ENCODE measurements around the gene CCDC197.

DNA sequence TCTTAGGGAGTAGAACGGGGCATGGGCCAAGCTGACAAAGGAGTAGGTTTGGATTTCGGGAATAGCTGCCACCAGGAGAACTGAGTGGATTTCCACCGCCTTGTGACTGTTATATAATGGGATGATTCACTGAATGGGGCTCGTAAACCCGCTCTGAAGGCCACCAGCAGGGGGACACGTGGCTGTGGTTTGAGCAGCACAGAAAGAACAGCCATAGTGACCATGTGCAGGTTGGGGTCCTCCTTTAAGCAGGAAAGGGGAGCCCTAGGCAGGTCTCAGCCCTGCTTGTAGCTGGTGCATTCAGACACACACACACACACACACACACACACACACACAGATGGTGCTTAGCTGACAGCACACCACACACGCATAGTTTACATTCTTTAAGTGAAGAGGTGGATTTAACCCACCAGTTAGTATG lies 12.1 kb upstream of the CCDC197 start:
- TF ChIP-seq, protein P1, sequence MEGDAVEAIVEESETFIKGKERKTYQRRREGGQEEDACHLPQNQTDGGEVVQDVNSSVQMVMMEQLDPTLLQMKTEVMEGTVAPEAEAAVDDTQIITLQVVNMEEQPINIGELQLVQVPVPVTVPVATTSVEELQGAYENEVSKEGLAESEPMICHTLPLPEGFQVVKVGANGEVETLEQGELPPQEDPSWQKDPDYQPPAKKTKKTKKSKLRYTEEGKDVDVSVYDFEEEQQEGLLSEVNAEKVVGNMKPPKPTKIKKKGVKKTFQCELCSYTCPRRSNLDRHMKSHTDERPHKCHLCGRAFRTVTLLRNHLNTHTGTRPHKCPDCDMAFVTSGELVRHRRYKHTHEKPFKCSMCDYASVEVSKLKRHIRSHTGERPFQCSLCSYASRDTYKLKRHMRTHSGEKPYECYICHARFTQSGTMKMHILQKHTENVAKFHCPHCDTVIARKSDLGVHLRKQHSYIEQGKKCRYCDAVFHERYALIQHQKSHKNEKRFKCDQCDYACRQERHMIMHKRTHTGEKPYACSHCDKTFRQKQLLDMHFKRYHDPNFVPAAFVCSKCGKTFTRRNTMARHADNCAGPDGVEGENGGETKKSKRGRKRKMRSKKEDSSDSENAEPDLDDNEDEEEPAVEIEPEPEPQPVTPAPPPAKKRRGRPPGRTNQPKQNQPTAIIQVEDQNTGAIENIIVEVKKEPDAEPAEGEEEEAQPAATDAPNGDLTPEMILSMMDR (IDR thresholded peaks at IDR 0.05) = no peak
- TF ChIP-seq, protein P2, sequence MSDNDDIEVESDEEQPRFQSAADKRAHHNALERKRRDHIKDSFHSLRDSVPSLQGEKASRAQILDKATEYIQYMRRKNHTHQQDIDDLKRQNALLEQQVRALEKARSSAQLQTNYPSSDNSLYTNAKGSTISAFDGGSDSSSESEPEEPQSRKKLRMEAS (CRISPR knock-in tag; IDR thresholded peaks at IDR 0.05) = peak; percentile 68
- TF ChIP-seq FOXP1 (CRISPR knock-in tag; IDR thresholded peaks at IDR 0.05; ENCODE audit: borderline replicate concordance) (no peak), TEAD4 (CRISPR knock-in tag; IDR thresholded peaks at IDR 0.05) (no peak), ETV6 (CRISPR knock-in tag; IDR thresholded peaks at IDR 0.05) (no peak), ZNF671 (CRISPR knock-in tag; IDR thresholded peaks at IDR 0.05) (no peak), NFATC4 (CRISPR knock-in tag; IDR thresholded peaks at IDR 0.05) (no peak), ESRRA (CRISPR knock-in tag; IDR thresholded peaks at IDR 0.05; ENCODE audit: borderline replicate concordance) (no peak), ZNF423 (CRISPR knock-in tag; IDR thresholded peaks at IDR 0.05) (no peak)
- TF ChIP-seq, protein P3, sequence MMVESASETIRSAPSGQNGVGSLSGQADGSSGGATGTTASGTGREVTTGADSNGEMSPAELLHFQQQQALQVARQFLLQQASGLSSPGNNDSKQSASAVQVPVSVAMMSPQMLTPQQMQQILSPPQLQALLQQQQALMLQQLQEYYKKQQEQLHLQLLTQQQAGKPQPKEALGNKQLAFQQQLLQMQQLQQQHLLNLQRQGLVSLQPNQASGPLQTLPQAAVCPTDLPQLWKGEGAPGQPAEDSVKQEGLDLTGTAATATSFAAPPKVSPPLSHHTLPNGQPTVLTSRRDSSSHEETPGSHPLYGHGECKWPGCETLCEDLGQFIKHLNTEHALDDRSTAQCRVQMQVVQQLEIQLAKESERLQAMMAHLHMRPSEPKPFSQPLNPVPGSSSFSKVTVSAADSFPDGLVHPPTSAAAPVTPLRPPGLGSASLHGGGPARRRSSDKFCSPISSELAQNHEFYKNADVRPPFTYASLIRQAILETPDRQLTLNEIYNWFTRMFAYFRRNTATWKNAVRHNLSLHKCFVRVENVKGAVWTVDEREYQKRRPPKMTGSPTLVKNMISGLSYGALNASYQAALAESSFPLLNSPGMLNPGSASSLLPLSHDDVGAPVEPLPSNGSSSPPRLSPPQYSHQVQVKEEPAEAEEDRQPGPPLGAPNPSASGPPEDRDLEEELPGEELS (CRISPR knock-in tag; IDR thresholded peaks at IDR 0.05) = no peak

Data from WTC11 (cell line).